HepG2 (cell line): ENCODE results near the gene MPHOSPH8. TPM values are rescaled to one million over a fixed set of nuclear protein-coding genes. Genes with fewer than 3 reads are reported as not detected.

Source experiments
- BRF2 ChIP-seq: sonication (generic); formaldehyde crosslinking; IDR thresholded peaks from 2 replicates; pipeline ENCODE4 v1.8.1; 2022; ENCODE audit warnings: mild to moderate bottlenecking, missing genetic modification reagents
- CC2D1A ChIP-seq: sonication (generic); formaldehyde crosslinking; IDR thresholded peaks from 2 replicates; pipeline ENCODE4 v1.8.1; 2023; ENCODE audit warnings: mild to moderate bottlenecking, missing genetic modification reagents
- DRAP1 ChIP-seq: IDR thresholded peaks from 2 replicates; pipeline ENCODE4 v1.6.1; 2016; ENCODE audit warnings: missing genetic modification reagents, missing compliant biosample characterization
- EP300 ChIP-seq, 3 experiments: sonication (generic) in 1 of 3; formaldehyde crosslinking in 1 of 3; IDR thresholded peaks; 2 replicates each; pipeline versions ENCODE4 v1.5.1 to v1.6.1; 2011 to 2020; ENCODE audit warnings: low read depth in 2 of 3, low read length in 2 of 3, borderline replicate concordance in 1 of 3, improper control_type of control experiment in 1 of 3, mild to moderate bottlenecking in 1 of 3, missing genetic modification reagents in 1 of 3, moderate library complexity in 1 of 3
- GABPA ChIP-seq, 2 experiments: IDR thresholded peaks; 2 replicates each; pipeline ENCODE4 v1.6.1; 2011 to 2016; ENCODE audit warnings: low read depth in 2 of 2, low read length in 1 of 2, missing biosample characterization in 1 of 2, missing genetic modification characterization in 1 of 2
- HIVEP1 ChIP-seq: sonication (generic); formaldehyde crosslinking; IDR thresholded peaks from 2 replicates; pipeline ENCODE4 v1.4.0; 2020; ENCODE audit warnings: mild to moderate bottlenecking, missing genetic modification reagents
- HNF4A ChIP-seq: sonication (generic); formaldehyde crosslinking; IDR thresholded peaks from 2 replicates; pipeline ENCODE4 v1.4.0; 2020; ENCODE audit warnings: missing genetic modification reagents
- HNRNPLL ChIP-seq: fragments of 200-400 bp; formaldehyde crosslinking; IDR thresholded peaks from 2 replicates; pipeline ENCODE4 v1.6.1; 2017; ENCODE audit warnings: mild to moderate bottlenecking, low read depth, low read length; ENCODE audit not compliant: poor library complexity, severe bottlenecking
- JARID2 ChIP-seq: sonication (generic); formaldehyde crosslinking; IDR thresholded peaks from 2 replicates; pipeline ENCODE4 v1.8.1; 2023; ENCODE audit warnings: missing genetic modification reagents, inconsistent platforms; ENCODE audit not compliant: insufficient replicate concordance
- MXD4 ChIP-seq: IDR thresholded peaks from 2 replicates; pipeline ENCODE4 v1.6.1; 2016; ENCODE audit warnings: mild to moderate bottlenecking, missing biosample characterization, missing genetic modification reagents
- MYPOP ChIP-seq: sonication (generic); formaldehyde crosslinking; IDR thresholded peaks from 2 replicates; pipeline ENCODE4 v1.8.1; 2023; ENCODE audit warnings: mild to moderate bottlenecking, moderate library complexity, missing genetic modification reagents
- PTBP1 ChIP-seq: fragments of 200-400 bp; formaldehyde crosslinking; IDR thresholded peaks from 2 replicates; pipeline ENCODE4 v1.6.1; 2018; ENCODE audit warnings: low read length, low read depth; ENCODE audit not compliant: poor library complexity, severe bottlenecking
- RBM22 ChIP-seq: fragments of 200-400 bp; formaldehyde crosslinking; optimal IDR thresholded peaks from 2 replicates; pipeline ENCODE3; 2017; ENCODE audit warnings: mild to moderate bottlenecking, low read length, moderate library complexity
- RELA ChIP-seq: sonication (generic); formaldehyde crosslinking; IDR thresholded peaks from 2 replicates; pipeline ENCODE4 v1.4.0; 2020; ENCODE audit warnings: missing genetic modification reagents
- SRY ChIP-seq: sonication (generic); formaldehyde crosslinking; IDR thresholded peaks from 2 replicates; pipeline ENCODE4 v1.8.0; 2022; ENCODE audit warnings: mild to moderate bottlenecking, missing genetic modification reagents
- ZC3H13 ChIP-seq: sonication (generic); formaldehyde crosslinking; IDR thresholded peaks from 2 replicates; pipeline ENCODE4 v1.8.1; 2023; ENCODE audit warnings: mild to moderate bottlenecking, missing genetic modification reagents, moderate library complexity
- ZFY ChIP-seq: sonication (generic); formaldehyde crosslinking; IDR thresholded peaks from 2 replicates; pipeline ENCODE4 v1.4.0; 2020; ENCODE audit warnings: missing genetic modification reagents
- ZMYM4 ChIP-seq: sonication (generic); formaldehyde crosslinking; IDR thresholded peaks from 2 replicates; pipeline ENCODE4 v1.8.1; 2023; ENCODE audit warnings: mild to moderate bottlenecking, missing genetic modification reagents
- ZNF350 ChIP-seq: sonication (generic); formaldehyde crosslinking; IDR thresholded peaks from 2 replicates; pipeline ENCODE4 v1.4.0; 2020; ENCODE audit warnings: mild to moderate bottlenecking, low read depth, missing genetic modification reagents, borderline replicate concordance
- ZNF501 ChIP-seq: sonication (generic); formaldehyde crosslinking; IDR thresholded peaks from 2 replicates; pipeline ENCODE4 v1.5.1; 2020; ENCODE audit warnings: mild to moderate bottlenecking, moderate library complexity, missing genetic modification reagents
- ZNF691 ChIP-seq: sonication (generic); formaldehyde crosslinking; IDR thresholded peaks from 2 replicates; pipeline ENCODE4 v1.4.0; 2020; ENCODE audit warnings: missing genetic modification reagents, low read depth, mild to moderate bottlenecking, borderline replicate concordance
- ZNF776 ChIP-seq: sonication (generic); formaldehyde crosslinking; IDR thresholded peaks from 2 replicates; pipeline ENCODE4 v1.4.0; 2020; ENCODE audit warnings: mild to moderate bottlenecking, missing genetic modification reagents
- ZUFSP ChIP-seq: sonication (generic); formaldehyde crosslinking; IDR thresholded peaks from 2 replicates; pipeline ENCODE4 v1.9.0; 2021; ENCODE audit warnings: missing genetic modification reagents, mild to moderate bottlenecking, borderline replicate concordance
- polyA plus RNA-seq, 8 experiments: library from polyadenylated mRNA; depleted of rRNA in 3 of 8; stranded (reverse) in 7 of 8; unstranded in 1 of 8; fragments of >200 nt; fragmentation: Illumina TruSeq in 4 of 8; extraction: Trizol in 4 of 8; gene quantifications; 2 replicates each; pipeline versions ENCODE4 v1.2.1 to v1.2.3, GENCODE V29; 2011 to 2016; ENCODE audit warnings: low read depth in 4 of 8, missing spikeins in 1 of 8, mixed read lengths in 1 of 8; ENCODE audit not compliant: insufficient read depth in 1 of 8
- total RNA-seq, 5 experiments: library from RNA; depleted of rRNA; stranded (reverse); fragments of >200 nt; fragmentation: Illumina TruSeq; extraction: Trizol; gene quantifications; 2 replicates each; pipeline ENCODE4 v1.2.3, GENCODE V29; 2016; ENCODE audit warnings: low read depth in 1 of 5

MPHOSPH8 gene
- total and polyA plus RNA-seq, 2 of the 13 experiments (the other 11 are each of a cell fraction or from before 2014, with no cell fraction given): 17.3 to 20.9 TPM

GRCh38 chr13:19633479-19634255 lies at the start of gene MPHOSPH8 (continued):
- TF ChIP-seq EP300 (IDR thresholded peaks at IDR 0.05; ENCODE audit: low read depth in 2 of 2, low read length in 2 of 2) (no peak), EP300 (CRISPR knock-in tag; IDR thresholded peaks at IDR 0.05; ENCODE audit: borderline replicate concordance) (no peak), HNF4A (CRISPR knock-in tag) (no peak), BRF2 (CRISPR knock-in tag) (no peak), ZMYM4 (peak; percentile 90), MXD4 (CRISPR knock-in tag) (no peak), CC2D1A (CRISPR knock-in tag) (no peak), SRY (CRISPR knock-in tag) (peak; percentile 78; the same call in 1 of the 2 replicates), ZNF691 (CRISPR knock-in tag) (peak; percentile 65; the same call in 1 of the 2 replicates), RBM22 (peak; percentile 97), ZC3H13 (peak; percentile 75; the same call in 1 of the 2 replicates), HIVEP1 (CRISPR knock-in tag) (peak; percentile 74; the same call in 1 of the 2 replicates), ZNF776 (CRISPR knock-in tag) (0 out of 2 replicates have a peak, but pooled peaks have one; percentile 37), JARID2 (no peak), ZNF501 (peak; percentile 77), MYPOP (CRISPR knock-in tag) (peak; percentile 88), ZNF350 (peak; percentile 77; the same call in 1 of the 2 replicates), RELA (CRISPR knock-in tag) (peak; percentile 59; the same call in 1 of the 2 replicates), ZFY (CRISPR knock-in tag) (peak; percentile 78), ZUFSP (CRISPR knock-in tag) (no peak), HNRNPLL (peak; percentile 99), GABPA (IDR thresholded peaks at IDR 0.05; ENCODE audit: low read depth, low read length) (peak; percentile 49; the same call in 1 of the 2 replicates), GABPA (CRISPR knock-in tag; IDR thresholded peaks at IDR 0.05; ENCODE audit: low read depth) (peak; percentile 83), DRAP1 (CRISPR knock-in tag) (peak; percentile 76), PTBP1 (peak; percentile 69)
